ENCODE data around the gene ACAA1.

The ACAA1 gene

GRCh38 chr3:38117748-38118420 is 19.0 kb downstream of the ACAA1 start:
- peak; percentile 85 for DNase-seq

- no peak for DNase-seq
These were observed 19.7 kb downstream of the ACAA1 start for GRCh38 chr3:38117163-38117716.

- DNase-seq = no peak
These were observed 20.3 kb downstream of the ACAA1 start for GRCh38 chr3:38116471-38117162.

- DNase-seq = no peak
These were observed 21.1 kb downstream of the ACAA1 start for GRCh38 chr3:38115645-38116427.

- no peak for DNase-seq
These were observed 21.9 kb downstream of the ACAA1 start for GRCh38 chr3:38114875-38115644.

DNA sequence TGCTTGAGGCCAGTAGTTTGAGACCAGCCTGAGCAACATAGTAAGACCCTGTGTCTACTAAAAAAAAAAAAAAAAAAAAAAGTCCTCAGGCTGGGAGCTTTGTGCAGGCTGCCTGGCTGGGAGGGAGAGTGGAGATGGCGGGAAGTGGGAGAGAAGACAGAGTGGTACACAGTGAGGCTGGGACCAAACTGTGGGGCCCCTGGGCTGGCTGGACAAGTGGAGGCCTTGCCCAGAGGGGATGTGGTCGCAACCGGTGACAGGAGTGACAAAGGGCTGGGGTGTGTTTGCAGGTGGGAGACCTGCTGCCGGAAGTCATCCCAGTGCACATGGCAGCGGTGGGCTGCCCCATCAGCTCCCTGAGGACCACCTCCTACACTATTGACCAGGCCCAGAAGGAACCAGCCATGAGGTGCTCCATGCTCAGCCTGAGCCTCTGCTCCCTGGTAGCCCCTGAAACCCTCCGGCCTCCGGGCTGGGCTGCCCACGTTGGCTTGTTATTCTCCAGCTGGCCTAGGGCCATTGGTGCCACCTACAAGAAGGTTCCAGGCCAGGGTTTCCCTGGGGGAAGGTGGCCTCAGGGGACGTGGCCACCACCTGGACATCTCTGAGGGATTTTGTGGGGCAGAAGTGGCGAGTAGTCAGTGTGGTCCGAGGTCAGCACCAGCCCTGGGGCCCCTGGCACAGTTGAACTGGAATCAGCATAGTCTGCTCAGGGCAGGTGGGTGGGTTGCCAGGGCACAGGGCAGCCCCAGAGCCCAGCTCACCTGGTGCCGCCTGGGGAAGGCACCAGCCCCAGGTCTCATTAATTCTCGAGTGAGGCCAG is 22.7 kb downstream of the ACAA1 start:
- DNase-seq = no peak

- DNase-seq = no peak
These were observed 24.6 kb downstream of the ACAA1 start for GRCh38 chr3:38112378-38112761.

- no peak for DNase-seq
These were observed 25.1 kb downstream of the ACAA1 start for GRCh38 chr3:38111696-38112377.

GRCh38 chr3:38111201-38111600 is 25.7 kb downstream of the ACAA1 start:
- no peak for DNase-seq

GRCh38 chr3:38110314-38111050 is 26.4 kb downstream of the ACAA1 start:
- no peak for DNase-seq

DNA sequence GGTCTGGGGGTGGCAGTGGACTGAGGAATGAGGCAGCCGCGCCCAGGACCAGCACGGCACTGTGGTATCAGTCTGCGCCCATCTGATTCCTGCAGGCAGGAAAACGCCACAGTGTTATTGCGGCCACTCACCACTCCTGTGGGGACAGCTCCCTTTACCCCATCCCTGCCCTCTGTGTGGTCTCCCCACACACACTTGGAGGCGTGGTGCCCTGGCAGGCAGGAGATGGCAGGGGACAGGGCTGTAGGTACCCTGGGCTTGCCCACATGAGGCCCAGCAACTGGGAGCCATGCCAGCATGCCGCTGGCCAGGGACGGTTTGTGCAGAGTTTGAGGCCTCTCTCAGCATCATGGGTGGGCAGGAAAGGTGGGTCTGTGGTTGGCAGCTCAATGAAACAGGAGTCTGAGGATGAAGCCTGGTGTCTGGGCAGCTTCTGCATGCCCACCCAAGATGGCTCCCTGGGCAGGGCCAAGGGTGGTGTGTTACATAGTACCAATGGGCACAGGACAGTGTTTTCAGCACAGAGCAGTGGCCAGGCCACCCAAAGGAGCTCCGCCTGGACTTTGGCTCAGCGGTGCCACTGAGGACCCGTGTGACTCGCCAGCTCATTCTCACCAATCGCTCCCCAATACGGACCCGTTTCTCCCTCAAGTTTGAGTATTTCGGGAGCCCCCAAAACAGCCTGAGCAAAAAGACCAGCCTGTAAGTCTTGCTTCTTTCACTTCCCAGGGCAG is 27.2 kb downstream of the ACAA1 start:
- no peak for DNase-seq

GRCh38 chr3:38108649-38109579 is 28.0 kb downstream of the ACAA1 start:
- no peak for DNase-seq

GRCh38 chr3:38107911-38108648 is 28.8 kb downstream of the ACAA1 start:
- no peak for DNase-seq

- no peak for DNase-seq
These were observed 31.4 kb downstream of the ACAA1 start for GRCh38 chr3:38105525-38105924.

DNA sequence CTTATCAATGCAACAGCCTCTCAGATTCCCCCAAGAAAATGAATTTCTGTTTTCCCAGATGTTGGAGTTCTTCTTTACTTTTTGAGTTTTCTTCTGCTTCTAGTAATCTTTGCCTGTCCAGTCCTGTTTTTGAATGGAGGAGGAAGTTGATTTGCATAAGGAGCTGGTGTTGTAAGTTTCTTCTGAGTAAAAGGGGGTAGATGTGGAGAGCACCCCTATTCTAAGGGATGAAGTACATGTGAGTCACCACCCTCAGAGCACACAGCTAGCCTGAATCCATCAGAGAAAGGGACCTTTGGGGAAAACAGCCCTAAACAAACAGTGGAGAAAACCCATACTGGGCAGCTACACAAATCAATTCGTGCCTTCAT is 34.5 kb downstream of the ACAA1 start:
- no peak for DNase-seq

- no peak for DNase-seq
These were observed 35.0 kb downstream of the ACAA1 start for GRCh38 chr3:38101811-38102443.

- DNase-seq = no peak
These were observed 36.4 kb downstream of the ACAA1 start for GRCh38 chr3:38100498-38100897.
